HG03442 (cell line): ENCODE data around the gene GRID2.
A peak's percentile ranks its signal among the peaks of the same experiment; 100 is the strongest.
"Not testable (repeated sequence)": the region's sequence is repeated elsewhere in the genome, so short reads cannot be mapped to it uniquely, and the experiment has no call there.

Experiments used
- ATAC-seq: cut with Tn5 transposase; IDR thresholded peaks from one replicate; pipeline ENCODE4 v1.9.1; 2021; ENCODE audit warnings: mild to moderate bottlenecking, moderate library complexity; ENCODE audit not compliant: unreplicated experiment

The GRID2 gene

GRCh38 chr4:93289241-93289640 is 985.5 kb downstream of the GRID2 start:
- ATAC-seq: no peak

GRCh38 chr4:93289831-93290230 is 986.1 kb downstream of the GRID2 start:
- ATAC-seq: no peak

- ATAC-seq: peak; percentile 47
Measured at GRCh38 chr4:93299118-93299517, 995.4 kb downstream of the GRID2 start.

DNA sequence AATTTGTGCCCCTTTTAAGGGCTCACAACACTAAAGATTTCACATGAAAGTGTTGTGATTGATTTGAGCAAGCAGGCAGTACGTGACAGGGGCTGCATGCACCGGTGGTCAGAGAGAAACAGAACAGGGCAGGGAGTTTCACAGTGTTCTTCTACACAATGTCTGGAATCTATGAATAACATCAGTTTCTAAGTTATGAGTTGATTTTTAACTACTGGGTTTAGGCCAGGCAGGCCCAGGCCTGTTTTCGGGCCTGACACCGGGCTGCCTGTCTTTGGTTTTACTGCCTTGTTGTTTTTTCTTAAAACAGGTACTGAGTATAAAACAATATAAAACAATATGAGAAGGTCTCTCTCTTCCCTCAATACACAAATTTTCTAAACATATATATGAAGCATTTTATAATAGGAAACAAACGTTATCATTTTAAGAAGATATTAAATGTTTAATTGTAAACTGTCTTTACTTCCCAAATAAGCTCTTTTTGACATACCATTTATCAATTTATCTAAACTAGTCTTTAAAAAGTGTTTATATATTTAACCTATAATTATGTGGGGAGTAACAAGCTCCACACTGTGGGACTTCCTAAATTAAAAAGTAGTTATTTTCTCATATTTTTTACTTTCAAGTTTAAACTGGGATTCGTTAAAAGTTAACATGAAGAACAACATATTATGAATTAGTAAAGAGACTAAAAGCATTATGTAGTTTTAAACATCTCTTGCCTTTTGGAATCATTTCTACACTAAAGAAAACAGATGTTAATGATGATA is 997.2 kb downstream of the GRID2 start:
- ATAC-seq: not testable (repeated sequence)

DNA sequence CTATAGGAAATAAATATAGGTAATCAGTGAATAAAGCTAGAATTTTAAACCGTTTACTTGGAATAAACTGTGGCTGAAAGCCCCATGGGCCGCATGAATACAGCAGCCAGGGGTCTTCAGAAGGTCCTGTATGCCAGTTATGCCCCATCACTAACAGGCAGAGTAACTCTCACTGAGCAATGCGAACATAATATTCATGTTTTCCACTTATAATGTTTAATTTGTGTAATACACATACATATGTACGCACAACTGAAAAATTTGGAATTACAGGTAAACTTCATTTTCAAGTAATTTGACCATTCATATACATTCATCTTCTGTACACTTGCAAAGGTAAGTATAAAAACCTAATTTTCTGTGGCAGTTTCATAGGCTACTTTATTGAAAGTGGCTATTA is 998.5 kb downstream of the GRID2 start:
- ATAC-seq: no peak

DNA sequence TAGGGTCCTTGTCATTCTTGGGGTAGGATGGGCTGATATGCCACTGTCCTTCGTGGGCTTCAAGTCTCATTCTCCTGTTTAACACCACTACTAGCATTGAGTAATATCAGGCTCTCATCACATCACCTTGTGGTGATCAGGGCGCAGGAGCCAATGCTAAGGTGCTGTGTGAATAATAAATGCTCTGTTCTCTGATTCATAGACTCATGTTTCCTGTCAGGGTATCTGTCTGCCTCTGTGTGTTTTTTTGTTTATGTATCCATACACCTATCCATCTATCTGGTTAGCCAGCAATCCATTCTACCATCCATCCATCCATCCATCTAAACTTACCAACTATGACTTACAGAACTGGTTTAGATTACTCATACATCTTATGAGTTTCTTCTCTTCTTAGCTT is 999.7 kb downstream of the GRID2 start:
- no peak for ATAC-seq

DNA sequence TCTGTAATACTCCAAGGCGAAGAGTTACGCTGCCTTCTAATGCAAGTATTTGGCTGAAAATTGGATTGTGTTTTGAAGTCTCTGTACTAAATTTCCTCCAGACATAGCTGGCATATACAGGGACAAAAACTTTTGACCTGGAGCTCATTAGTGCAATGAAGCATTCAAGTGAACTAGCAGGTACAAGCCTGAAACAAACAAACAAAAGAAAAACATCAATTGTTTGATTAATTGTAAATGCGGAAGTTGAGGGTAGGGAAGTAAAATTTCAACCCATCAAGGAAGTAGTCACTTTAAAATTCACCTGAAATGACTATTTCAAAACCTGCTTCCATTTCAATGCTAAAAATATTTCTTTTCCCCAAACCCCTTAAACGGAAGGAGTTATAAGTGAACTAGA is 1008.5 kb downstream of the GRID2 start:
- ATAC-seq: no peak

- no peak for ATAC-seq
Measured at GRCh38 chr4:93313197-93313596, 1009.4 kb downstream of the GRID2 start.

DNA sequence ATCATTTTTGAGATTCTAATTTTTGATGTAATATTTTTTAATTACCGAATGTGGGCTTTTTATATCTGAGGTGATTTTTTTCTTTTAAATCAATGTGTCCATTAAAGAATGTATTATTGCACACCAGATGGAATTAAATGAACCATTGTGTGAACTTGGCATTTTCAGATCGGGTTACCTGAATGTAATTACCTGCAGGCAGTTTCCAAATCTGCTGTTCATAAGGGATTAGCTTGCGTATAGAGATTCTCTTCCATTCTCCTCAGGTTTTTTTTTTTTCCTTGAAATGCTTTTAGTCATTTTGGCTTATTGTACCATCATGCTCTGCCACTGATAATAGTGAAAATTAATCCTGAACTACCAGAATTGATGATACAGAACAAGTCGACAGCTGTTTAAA is 1013.3 kb downstream of the GRID2 start:
- no peak for ATAC-seq

GRCh38 chr4:93317561-93317960 is 1013.8 kb downstream of the GRID2 start:
- ATAC-seq: no peak

- ATAC-seq: no peak
Measured at GRCh38 chr4:93319041-93319440, 1015.3 kb downstream of the GRID2 start.

DNA sequence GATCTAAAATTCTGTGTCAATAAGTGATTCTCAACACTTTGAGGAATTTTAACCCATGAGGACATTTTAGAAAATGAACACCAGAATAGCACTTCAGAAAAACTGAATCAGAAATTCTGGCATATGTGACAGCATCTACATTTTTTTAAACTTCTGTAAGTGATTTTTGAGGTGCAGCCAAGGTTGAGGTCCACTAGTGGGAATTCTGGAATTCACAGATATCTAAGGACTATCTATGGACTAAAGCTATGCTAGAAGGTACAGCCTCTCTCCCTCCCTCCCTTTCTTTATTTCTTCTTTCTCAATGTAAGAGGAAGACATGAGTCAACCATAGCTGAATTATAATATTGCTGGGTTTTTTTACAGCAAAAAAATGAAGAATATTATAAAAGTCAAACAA is 1016.6 kb downstream of the GRID2 start:
- ATAC-seq: no peak

- no peak for ATAC-seq
Measured at GRCh38 chr4:93327346-93327745, 1023.6 kb downstream of the GRID2 start.

- peak; percentile 96 for ATAC-seq
Measured at GRCh38 chr4:93334003-93334402, 1030.2 kb downstream of the GRID2 start.

GRCh38 chr4:93337196-93337595 is 1033.4 kb downstream of the GRID2 start:
- no peak for ATAC-seq

- no peak for ATAC-seq
Measured at GRCh38 chr4:93342738-93343137, 1039.0 kb downstream of the GRID2 start.

GRCh38 chr4:93346840-93347239 is 1043.1 kb downstream of the GRID2 start:
- no peak for ATAC-seq

DNA sequence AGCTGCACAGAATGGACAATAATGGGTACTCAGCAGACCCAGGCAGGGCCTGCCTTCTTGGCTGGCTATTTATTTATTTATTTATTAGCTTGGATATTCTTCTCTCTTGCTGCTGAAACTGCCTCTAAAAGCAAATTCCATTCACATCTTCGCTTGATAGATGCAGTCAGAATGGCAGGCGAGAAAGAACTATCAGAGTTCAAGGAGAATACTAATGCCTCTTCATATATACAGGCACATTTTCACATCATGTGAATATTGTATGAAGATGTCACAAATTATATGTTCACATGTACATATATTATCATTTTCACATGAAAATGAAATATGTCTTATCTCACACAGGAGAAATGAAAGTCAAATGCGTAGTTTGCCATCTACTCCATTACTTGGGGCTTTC is 1045.1 kb downstream of the GRID2 start:
- ATAC-seq: no peak

DNA sequence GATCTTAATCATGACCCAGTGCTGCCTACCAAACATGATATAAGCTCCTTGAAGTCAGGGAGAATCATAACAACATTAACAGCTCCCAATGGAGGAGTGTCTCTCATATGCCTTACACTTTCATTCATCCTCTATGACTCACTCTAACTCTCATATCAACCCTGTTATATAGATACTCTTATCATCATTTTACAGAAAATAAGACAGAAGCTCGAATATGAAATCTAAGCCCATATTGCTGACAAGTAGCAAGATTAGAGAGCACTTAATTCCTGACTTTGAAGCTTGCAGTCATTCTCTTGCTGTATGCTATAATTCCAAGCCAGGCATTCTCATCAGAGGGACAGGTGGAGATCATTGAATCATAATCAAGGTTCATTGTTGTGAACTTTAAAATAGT is 1048.1 kb downstream of the GRID2 start:
- ATAC-seq: no peak

DNA sequence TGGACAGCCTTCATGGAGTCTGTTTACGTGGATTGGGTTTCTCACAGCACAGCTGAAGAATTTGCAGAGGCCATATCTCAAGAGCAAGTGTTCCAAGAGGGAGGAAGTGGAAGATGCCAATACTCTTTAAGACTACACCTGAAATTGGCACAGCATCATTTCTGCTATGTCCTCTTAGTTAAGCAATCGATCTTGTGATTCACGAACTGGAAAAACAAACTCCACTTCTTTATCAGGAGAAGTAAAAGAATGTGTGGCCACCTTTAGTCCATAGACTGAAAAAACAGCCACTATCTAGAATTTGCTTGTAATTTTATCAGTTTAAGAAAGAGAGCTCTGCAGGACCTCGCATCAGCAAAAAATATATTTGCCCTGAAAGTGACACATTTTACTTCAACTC is 1051.6 kb downstream of the GRID2 start:
- ATAC-seq: no peak

DNA sequence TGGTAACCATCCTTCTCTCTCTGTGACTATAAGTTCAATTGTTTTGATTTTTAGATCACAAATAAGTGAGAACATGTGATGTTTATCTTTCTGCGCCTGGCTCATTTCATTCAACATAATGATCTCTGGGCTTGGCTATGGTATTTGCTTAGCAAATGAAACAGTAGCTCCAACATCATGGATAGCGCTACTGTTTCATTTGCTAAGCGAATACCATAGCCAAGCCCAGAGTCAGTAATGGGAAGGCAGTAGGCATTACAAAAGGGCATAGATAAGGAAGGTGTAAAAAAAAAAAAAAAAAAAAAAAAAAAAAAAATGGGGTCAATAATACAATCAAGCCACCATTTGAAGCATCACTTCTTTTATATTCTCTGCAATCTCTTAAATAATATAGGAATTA is 1055.8 kb downstream of the GRID2 start:
- ATAC-seq: no peak

DNA sequence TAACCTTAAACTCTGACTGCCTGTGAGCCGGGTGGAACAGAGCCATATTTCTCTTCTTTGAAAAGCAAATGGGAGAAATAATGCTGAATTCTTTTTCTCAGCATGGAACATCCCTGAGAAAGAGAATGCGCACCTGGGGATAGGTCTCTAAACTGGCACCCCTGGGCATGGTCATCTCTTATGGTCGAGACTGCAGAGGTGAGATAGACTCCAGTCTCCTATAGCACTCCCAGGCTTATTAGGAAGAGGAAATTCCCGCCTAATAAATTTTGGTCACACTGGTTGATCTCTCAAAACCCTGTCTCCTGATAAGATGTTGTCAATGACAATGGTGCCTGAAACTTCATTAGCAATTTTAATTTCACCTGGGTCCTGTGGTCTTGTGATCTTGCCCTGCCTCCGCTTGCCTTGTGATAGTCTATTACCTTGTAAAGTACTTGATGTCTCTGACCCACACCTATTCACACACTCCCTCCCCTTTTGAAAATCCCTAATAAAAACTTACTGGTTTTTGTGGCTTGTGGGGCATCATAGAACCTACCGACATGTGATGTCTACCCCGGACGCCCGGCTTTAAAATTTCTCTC is 1062.5 kb downstream of the GRID2 start:
- not testable (repeated sequence) for ATAC-seq

GRCh38 chr4:93368968-93369367 is 1065.2 kb downstream of the GRID2 start:
- ATAC-seq: no peak
